Measurements from ENCODE around the gene SLC8A1.

The SLC8A1 gene

GRCh38 chr2:40303746-40304145 is 148.1 kb downstream of the SLC8A1 start:
- Histone ChIP-seq H3K36me3 (no peaks in the 10 kb centered on the region), H3K27ac (no peak overlapping the region), H3K27me3 (ENCODE audit: insufficient read depth, low read depth, severe bottlenecking) (no peaks in the 10 kb centered on the region), H3K9me3 (ENCODE audit: severe bottlenecking) (no peaks in the 10 kb centered on the region), H3K4me3 (ENCODE audit: low read depth, low read length) (no peak overlapping the region)
- no peak for DNase-seq
- TF ChIP-seq CTCF (IDR thresholded peaks at IDR 0.05; ENCODE audit: low read depth, low read length) = no peak

GRCh38 chr2:40302751-40303325 is 149.1 kb downstream of the SLC8A1 start:
- Histone ChIP-seq H3K4me3 (ENCODE audit: low read depth, low read length) (no peak overlapping the region), H3K27me3 (ENCODE audit: insufficient read depth, low read depth, severe bottlenecking) (no peaks in the 10 kb centered on the region), H3K27ac (no peak overlapping the region), H3K36me3 (no peaks in the 10 kb centered on the region), H3K9me3 (ENCODE audit: severe bottlenecking) (no peaks in the 10 kb centered on the region)
- no peak for DNase-seq
- TF ChIP-seq CTCF (IDR thresholded peaks at IDR 0.05; ENCODE audit: low read depth, low read length) = no peak

GRCh38 chr2:40300391-40300790 is 151.5 kb downstream of the SLC8A1 start:
- Histone ChIP-seq H3K27me3 (ENCODE audit: insufficient read depth, low read depth, severe bottlenecking) (no peaks in the 10 kb centered on the region), H3K36me3 (no peaks in the 10 kb centered on the region), H3K4me3 (ENCODE audit: low read depth, low read length) (no peak overlapping the region), H3K27ac (no peak overlapping the region), H3K9me3 (ENCODE audit: severe bottlenecking) (no peaks in the 10 kb centered on the region)
- no peak for TF ChIP-seq CTCF (IDR thresholded peaks at IDR 0.05; ENCODE audit: low read depth, low read length)
- no peak for DNase-seq

- DNase-seq = no peak
- Histone ChIP-seq H3K27me3 (ENCODE audit: insufficient read depth, low read depth, severe bottlenecking) (no peaks in the 10 kb centered on the region), H3K36me3 (no peaks in the 10 kb centered on the region), H3K9me3 (ENCODE audit: severe bottlenecking) (no peaks in the 10 kb centered on the region), H3K4me3 (ENCODE audit: low read depth, low read length) (no peak overlapping the region), H3K27ac (no peak overlapping the region)
- no peak for TF ChIP-seq CTCF (IDR thresholded peaks at IDR 0.05; ENCODE audit: low read depth, low read length)
Observed at GRCh38 chr2:40299781-40300180, 152.1 kb downstream of the SLC8A1 start.

GRCh38 chr2:40299173-40299572 is 152.7 kb downstream of the SLC8A1 start:
- H3K27ac ChIP-seq = no peak overlapping the region
- DNase-seq = no peak
- H3K4me3 ChIP-seq (ENCODE audit: low read depth, low read length) = no peak overlapping the region
- H3K36me3 ChIP-seq = no peaks in the 10 kb centered on the region
- no peaks in the 10 kb centered on the region for H3K9me3 ChIP-seq (ENCODE audit: severe bottlenecking)
- no peak for TF ChIP-seq CTCF (IDR thresholded peaks at IDR 0.05; ENCODE audit: low read depth, low read length)
- H3K27me3 ChIP-seq (ENCODE audit: insufficient read depth, low read depth, severe bottlenecking) = no peaks in the 10 kb centered on the region

- Histone ChIP-seq H3K9me3 (ENCODE audit: severe bottlenecking) (no peaks in the 10 kb centered on the region), H3K27me3 (ENCODE audit: insufficient read depth, low read depth, severe bottlenecking) (no peaks in the 10 kb centered on the region), H3K36me3 (no peaks in the 10 kb centered on the region), H3K4me3 (ENCODE audit: low read depth, low read length) (no peak overlapping the region), H3K27ac (no peak overlapping the region)
- no peak for TF ChIP-seq CTCF (IDR thresholded peaks at IDR 0.05; ENCODE audit: low read depth, low read length)
- no peak for DNase-seq
Observed at GRCh38 chr2:40298026-40298425, 153.9 kb downstream of the SLC8A1 start.
